K562 (cell line): ENCODE data around the gene ZNF23. TPM values are rescaled to one million over a fixed set of nuclear protein-coding genes. Genes with fewer than 3 reads are reported as not detected.
A peak's percentile ranks its signal among the peaks of the same experiment; 100 is the strongest.

ENCODE experiments used
- ARID4B ChIP-seq: sonication (generic); formaldehyde crosslinking; IDR thresholded peaks from 2 replicates; pipeline ENCODE4 v1.8.0; 2022; ENCODE audit warnings: mild to moderate bottlenecking, missing genetic modification reagents
- BCLAF1 ChIP-seq, 2 experiments: fragments of 450-650 bp in 1 of 2; IDR thresholded peaks; 2 replicates each; pipeline ENCODE4 v1.6.1; 2011 to 2017; ENCODE audit warnings: low read depth in 2 of 2, antibody characterized with exemption in 1 of 2, borderline replicate concordance in 1 of 2, low read length in 1 of 2, mild to moderate bottlenecking in 1 of 2, mixed read lengths in 1 of 2; ENCODE audit not compliant: control insufficient read depth in 1 of 2
- CREB5 ChIP-seq: fragments of 250-450 bp; sonication (Bioruptor Pico); IDR thresholded peaks from 2 replicates; pipeline ENCODE4 v1.5.0; 2020; ENCODE audit warnings: mild to moderate bottlenecking
- CUX1 ChIP-seq: fragments of 200-800 bp; sonication (Bioruptor generic); IDR thresholded peaks from 2 replicates; pipeline ENCODE4 v1.6.1; 2016; ENCODE audit warnings: missing genetic modification characterization, missing compliant biosample characterization
- ERF ChIP-seq: fragments of 450-650 bp; formaldehyde crosslinking; IDR thresholded peaks from 2 replicates; pipeline ENCODE4 v1.4.0; 2020; ENCODE audit warnings: mild to moderate bottlenecking, mixed read lengths
- MYNN ChIP-seq, 2 experiments: sonication (generic); formaldehyde crosslinking in 1 of 2; IDR thresholded peaks; 2 replicates each; pipeline versions ENCODE4 v1.5.0 to v1.6.1; 2016 to 2020; ENCODE audit warnings: antibody characterized with exemption in 1 of 2, missing genetic modification reagents in 1 of 2
- NFRKB ChIP-seq: fragments of 450-650 bp; IDR thresholded peaks from 2 replicates; pipeline ENCODE4 v1.6.1; 2016; ENCODE audit warnings: low read depth
- PHB ChIP-seq: fragments of 250-450 bp; sonication (Bioruptor Pico); IDR thresholded peaks from 2 replicates; pipeline ENCODE4 v1.5.0; 2021
- SMARCC2 ChIP-seq: fragments of 450-650 bp; IDR thresholded peaks from 2 replicates; pipeline ENCODE4 v1.6.1; 2017; ENCODE audit warnings: antibody characterized with exemption, moderate library complexity, mild to moderate bottlenecking, low read depth
- ZNF217 ChIP-seq: sonication (generic); formaldehyde crosslinking; IDR thresholded peaks from 2 replicates; pipeline ENCODE4 v1.8.0; 2022; ENCODE audit warnings: mild to moderate bottlenecking, missing genetic modification reagents
- ZNF75A ChIP-seq: fragments of 450-650 bp; formaldehyde crosslinking; IDR thresholded peaks from 2 replicates; pipeline ENCODE4 v1.4.0; 2020; ENCODE audit warnings: mild to moderate bottlenecking
- polyA plus RNA-seq, 8 experiments: library from polyadenylated mRNA; depleted of rRNA in 4 of 8; stranded (reverse) in 5 of 8; unstranded in 3 of 8; fragments of >200 nt; fragmentation: Nextera tagmentation in 2 of 8; fragmentation: Illumina TruSeq in 1 of 8; extraction: Ambion mirVana in 2 of 8; extraction: Trizol in 1 of 8; gene quantifications; 2 replicates each; pipeline versions ENCODE4 v1.2.1 to v1.2.3, GENCODE V29; 2011 to 2014; ENCODE audit warnings: inconsistent platforms in 1 of 8, missing spikeins in 1 of 8
- total RNA-seq, 7 experiments: library from RNA; depleted of rRNA in 6 of 7; stranded (reverse); fragments of >200 nt in 6 of 7; fragmentation: Illumina TruSeq in 2 of 7; extraction: Trizol in 2 of 7; gene quantifications; 2 replicates each; pipeline versions ENCODE4 v1.2.1 to v1.2.3, GENCODE V29; 2011 to 2021; ENCODE audit warnings: low replicate concordance in 1 of 7

ZNF23 gene
- total and polyA plus RNA-seq, 9 of the 15 experiments (the other 6 are each of a cell fraction or from before 2014, with no cell fraction given), result 4.7 to 13.4 (median 11.2) TPM

GRCh38 chr16:71467810-71468209, 5.8 kb upstream of the ZNF23 start (continued):
- TF ChIP-seq ARID4B (peak; percentile 92), ZNF217 (no peak), CUX1 (no peak), PHB (CRISPR knock-in tag) (no peak), CREB5 (CRISPR knock-in tag) (no peak), MYNN (IDR thresholded peaks at IDR 0.05) (no peak), MYNN (CRISPR knock-in tag; IDR thresholded peaks at IDR 0.05) (peak; percentile 58; the same call in 1 of the 2 replicates), BCLAF1 (IDR thresholded peaks at IDR 0.05; ENCODE audit: borderline replicate concordance in 1 of 2, control insufficient read depth in 1 of 2, low read depth in 2 of 2, low read length in 1 of 2) (no peak), ERF (CRISPR knock-in tag) (no peak), SMARCC2 (no peak), NFRKB (no peak), ZNF75A (CRISPR knock-in tag) (no peak)
